HepG2 (cell line): ENCODE results near the gene RPL36. TPM values are rescaled to one million over a fixed set of nuclear protein-coding genes. Genes with fewer than 3 reads are reported as not detected.

Experiments used
- CHD2 ChIP-seq: IDR thresholded peaks from 2 replicates; pipeline ENCODE4 v1.6.1; 2011; ENCODE audit warnings: low read depth, low read length, improper control_type of control experiment
- POLR2G ChIP-seq: fragments of 200-400 bp; formaldehyde crosslinking; IDR thresholded peaks from 2 replicates; pipeline ENCODE4 v1.6.1; 2018; ENCODE audit warnings: mild to moderate bottlenecking, low read depth, low read length, moderate library complexity
- ZNF556 ChIP-seq: sonication (generic); formaldehyde crosslinking; IDR thresholded peaks from 2 replicates; pipeline ENCODE4 v1.4.0; 2020; ENCODE audit warnings: mild to moderate bottlenecking, missing genetic modification reagents, borderline replicate concordance
- polyA plus RNA-seq, 8 experiments: library from polyadenylated mRNA; depleted of rRNA in 3 of 8; stranded (reverse) in 7 of 8; unstranded in 1 of 8; fragments of >200 nt; fragmentation: Illumina TruSeq in 4 of 8; extraction: Trizol in 4 of 8; gene quantifications; 2 replicates each; pipeline versions ENCODE4 v1.2.1 to v1.2.3, GENCODE V29; 2011 to 2016; ENCODE audit warnings: low read depth in 4 of 8, missing spikeins in 1 of 8, mixed read lengths in 1 of 8; ENCODE audit not compliant: insufficient read depth in 1 of 8
- total RNA-seq, 5 experiments: library from RNA; depleted of rRNA; stranded (reverse); fragments of >200 nt; fragmentation: Illumina TruSeq; extraction: Trizol; gene quantifications; 2 replicates each; pipeline ENCODE4 v1.2.3, GENCODE V29; 2016; ENCODE audit warnings: low read depth in 1 of 5
- TF ChIP-seq, protein P1 (sequence below): sonication (generic); formaldehyde crosslinking; IDR thresholded peaks from 2 replicates; pipeline ENCODE4 v1.5.1; 2020; ENCODE audit warnings: mild to moderate bottlenecking, missing genetic modification reagents, borderline replicate concordance
- TF ChIP-seq, protein P2 (sequence below): sonication (generic); formaldehyde crosslinking; IDR thresholded peaks from 2 replicates; pipeline ENCODE4 v1.4.0; 2020; ENCODE audit warnings: missing genetic modification reagents
- TF ChIP-seq, protein P3 (sequence below): sonication (generic); formaldehyde crosslinking; IDR thresholded peaks from 2 replicates; pipeline ENCODE4 v1.5.1; 2020; ENCODE audit warnings: missing genetic modification reagents, mild to moderate bottlenecking, borderline replicate concordance
- TF ChIP-seq, protein P4 (sequence below): sonication (generic); formaldehyde crosslinking; IDR thresholded peaks from 2 replicates; pipeline ENCODE4 v1.4.0; 2020; ENCODE audit warnings: mild to moderate bottlenecking, missing genetic modification reagents
- TF ChIP-seq, protein P5 (sequence below): sonication (generic); formaldehyde crosslinking; IDR thresholded peaks from 2 replicates; pipeline ENCODE4 v1.4.0; 2020; ENCODE audit warnings: low read depth, missing genetic modification reagents

The RPL36 gene
- total and polyA plus RNA-seq, 2 of the 13 experiments (the other 11 are each of a cell fraction or from before 2014, with no cell fraction given): 706 to 740 TPM

DNA sequence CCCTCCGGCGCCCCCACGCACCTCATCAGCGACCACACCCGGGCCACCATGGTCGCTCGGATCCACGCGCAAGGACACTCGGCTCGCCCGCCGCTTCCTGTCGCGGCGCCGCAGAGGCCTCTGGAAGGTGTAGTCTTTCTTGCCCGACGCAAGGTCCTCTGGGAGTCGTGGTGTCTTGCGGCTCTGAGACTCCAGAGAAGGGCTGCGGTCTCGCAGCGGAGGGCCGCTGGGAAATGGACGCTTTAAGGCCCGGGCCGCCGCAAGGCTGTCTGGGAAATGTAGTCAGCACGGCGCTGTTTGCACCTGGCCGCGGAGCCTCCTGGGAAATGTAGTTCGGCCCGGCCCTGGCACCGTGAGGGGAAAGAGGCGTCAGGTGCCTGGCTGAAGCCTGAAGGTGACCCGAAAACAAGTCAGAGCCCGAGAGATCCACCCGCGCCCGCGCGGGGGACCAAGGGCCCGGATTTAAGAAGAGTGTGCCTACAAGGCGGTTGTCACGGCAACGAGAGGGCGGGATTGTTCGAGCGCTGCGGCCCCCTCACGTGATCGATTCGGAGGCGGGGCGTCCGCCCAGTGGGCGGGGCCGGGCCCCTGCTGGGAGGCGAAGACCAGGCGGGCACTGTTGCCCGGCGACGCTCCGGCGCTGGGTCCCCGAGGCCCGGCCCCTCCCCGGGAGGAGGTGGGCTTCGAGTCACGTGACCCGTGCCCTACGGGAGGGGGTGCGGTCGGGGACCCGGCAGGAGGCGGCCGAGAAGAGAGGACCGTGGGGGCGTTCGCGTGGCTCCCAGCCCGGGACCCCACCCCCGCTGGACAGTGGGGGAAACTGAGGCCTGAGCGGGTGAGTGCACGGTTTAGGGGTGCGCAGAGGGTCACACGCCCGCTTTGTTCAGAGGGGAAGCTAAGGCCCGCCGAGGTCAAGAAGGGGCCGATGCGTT, 9.4 kb upstream of the RPL36 start, which contains the start of the genes HSD11B1L and MICOS13 (continued):
- TF ChIP-seq, protein P1, sequence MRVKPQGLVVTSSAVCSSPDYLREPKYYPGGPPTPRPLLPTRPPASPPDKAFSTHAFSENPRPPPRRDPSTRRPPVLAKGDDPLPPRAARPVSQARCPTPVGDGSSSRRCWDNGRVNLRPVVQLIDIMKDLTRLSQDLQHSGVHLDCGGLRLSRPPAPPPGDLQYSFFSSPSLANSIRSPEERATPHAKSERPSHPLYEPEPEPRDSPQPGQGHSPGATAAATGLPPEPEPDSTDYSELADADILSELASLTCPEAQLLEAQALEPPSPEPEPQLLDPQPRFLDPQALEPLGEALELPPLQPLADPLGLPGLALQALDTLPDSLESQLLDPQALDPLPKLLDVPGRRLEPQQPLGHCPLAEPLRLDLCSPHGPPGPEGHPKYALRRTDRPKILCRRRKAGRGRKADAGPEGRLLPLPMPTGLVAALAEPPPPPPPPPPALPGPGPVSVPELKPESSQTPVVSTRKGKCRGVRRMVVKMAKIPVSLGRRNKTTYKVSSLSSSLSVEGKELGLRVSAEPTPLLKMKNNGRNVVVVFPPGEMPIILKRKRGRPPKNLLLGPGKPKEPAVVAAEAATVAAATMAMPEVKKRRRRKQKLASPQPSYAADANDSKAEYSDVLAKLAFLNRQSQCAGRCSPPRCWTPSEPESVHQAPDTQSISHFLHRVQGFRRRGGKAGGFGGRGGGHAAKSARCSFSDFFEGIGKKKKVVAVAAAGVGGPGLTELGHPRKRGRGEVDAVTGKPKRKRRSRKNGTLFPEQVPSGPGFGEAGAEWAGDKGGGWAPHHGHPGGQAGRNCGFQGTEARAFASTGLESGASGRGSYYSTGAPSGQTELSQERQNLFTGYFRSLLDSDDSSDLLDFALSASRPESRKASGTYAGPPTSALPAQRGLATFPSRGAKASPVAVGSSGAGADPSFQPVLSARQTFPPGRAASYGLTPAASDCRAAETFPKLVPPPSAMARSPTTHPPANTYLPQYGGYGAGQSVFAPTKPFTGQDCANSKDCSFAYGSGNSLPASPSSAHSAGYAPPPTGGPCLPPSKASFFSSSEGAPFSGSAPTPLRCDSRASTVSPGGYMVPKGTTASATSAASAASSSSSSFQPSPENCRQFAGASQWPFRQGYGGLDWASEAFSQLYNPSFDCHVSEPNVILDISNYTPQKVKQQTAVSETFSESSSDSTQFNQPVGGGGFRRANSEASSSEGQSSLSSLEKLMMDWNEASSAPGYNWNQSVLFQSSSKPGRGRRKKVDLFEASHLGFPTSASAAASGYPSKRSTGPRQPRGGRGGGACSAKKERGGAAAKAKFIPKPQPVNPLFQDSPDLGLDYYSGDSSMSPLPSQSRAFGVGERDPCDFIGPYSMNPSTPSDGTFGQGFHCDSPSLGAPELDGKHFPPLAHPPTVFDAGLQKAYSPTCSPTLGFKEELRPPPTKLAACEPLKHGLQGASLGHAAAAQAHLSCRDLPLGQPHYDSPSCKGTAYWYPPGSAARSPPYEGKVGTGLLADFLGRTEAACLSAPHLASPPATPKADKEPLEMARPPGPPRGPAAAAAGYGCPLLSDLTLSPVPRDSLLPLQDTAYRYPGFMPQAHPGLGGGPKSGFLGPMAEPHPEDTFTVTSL (CRISPR knock-in tag): 0 out of 2 replicates have a peak, but pooled peaks have one; percentile 9
- TF ChIP-seq ZNF556 (peak; percentile 89; the same call in 1 of the 2 replicates), POLR2G (peak; percentile 88), CHD2 (no peak)
- TF ChIP-seq, protein P2, sequence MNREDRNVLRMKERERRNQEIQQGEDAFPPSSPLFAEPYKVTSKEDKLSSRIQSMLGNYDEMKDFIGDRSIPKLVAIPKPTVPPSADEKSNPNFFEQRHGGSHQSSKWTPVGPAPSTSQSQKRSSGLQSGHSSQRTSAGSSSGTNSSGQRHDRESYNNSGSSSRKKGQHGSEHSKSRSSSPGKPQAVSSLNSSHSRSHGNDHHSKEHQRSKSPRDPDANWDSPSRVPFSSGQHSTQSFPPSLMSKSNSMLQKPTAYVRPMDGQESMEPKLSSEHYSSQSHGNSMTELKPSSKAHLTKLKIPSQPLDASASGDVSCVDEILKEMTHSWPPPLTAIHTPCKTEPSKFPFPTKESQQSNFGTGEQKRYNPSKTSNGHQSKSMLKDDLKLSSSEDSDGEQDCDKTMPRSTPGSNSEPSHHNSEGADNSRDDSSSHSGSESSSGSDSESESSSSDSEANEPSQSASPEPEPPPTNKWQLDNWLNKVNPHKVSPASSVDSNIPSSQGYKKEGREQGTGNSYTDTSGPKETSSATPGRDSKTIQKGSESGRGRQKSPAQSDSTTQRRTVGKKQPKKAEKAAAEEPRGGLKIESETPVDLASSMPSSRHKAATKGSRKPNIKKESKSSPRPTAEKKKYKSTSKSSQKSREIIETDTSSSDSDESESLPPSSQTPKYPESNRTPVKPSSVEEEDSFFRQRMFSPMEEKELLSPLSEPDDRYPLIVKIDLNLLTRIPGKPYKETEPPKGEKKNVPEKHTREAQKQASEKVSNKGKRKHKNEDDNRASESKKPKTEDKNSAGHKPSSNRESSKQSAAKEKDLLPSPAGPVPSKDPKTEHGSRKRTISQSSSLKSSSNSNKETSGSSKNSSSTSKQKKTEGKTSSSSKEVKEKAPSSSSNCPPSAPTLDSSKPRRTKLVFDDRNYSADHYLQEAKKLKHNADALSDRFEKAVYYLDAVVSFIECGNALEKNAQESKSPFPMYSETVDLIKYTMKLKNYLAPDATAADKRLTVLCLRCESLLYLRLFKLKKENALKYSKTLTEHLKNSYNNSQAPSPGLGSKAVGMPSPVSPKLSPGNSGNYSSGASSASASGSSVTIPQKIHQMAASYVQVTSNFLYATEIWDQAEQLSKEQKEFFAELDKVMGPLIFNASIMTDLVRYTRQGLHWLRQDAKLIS (CRISPR knock-in tag): no peak
- TF ChIP-seq, protein P3, sequence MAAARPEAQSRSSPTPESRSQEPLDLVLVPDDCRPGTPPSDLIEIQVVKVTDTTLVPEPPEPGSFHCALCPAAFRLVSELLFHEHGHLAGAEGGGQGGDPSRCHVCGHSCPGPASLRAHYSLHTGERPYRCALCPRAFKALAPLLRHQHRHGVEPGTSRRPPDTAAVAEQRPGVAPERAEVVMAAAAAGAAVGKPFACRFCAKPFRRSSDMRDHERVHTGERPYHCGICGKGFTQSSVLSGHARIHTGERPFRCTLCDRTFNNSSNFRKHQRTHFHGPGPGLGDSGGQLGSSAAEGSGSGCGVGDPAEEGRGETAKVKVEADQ (CRISPR knock-in tag): 0 out of 2 replicates have a peak, but pooled peaks have one; percentile 19
- TF ChIP-seq, protein P4, sequence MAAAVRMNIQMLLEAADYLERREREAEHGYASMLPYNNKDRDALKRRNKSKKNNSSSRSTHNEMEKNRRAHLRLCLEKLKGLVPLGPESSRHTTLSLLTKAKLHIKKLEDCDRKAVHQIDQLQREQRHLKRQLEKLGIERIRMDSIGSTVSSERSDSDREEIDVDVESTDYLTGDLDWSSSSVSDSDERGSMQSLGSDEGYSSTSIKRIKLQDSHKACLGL: peak; percentile 47; the same call in 1 of the 2 replicates
- TF ChIP-seq, protein P5, sequence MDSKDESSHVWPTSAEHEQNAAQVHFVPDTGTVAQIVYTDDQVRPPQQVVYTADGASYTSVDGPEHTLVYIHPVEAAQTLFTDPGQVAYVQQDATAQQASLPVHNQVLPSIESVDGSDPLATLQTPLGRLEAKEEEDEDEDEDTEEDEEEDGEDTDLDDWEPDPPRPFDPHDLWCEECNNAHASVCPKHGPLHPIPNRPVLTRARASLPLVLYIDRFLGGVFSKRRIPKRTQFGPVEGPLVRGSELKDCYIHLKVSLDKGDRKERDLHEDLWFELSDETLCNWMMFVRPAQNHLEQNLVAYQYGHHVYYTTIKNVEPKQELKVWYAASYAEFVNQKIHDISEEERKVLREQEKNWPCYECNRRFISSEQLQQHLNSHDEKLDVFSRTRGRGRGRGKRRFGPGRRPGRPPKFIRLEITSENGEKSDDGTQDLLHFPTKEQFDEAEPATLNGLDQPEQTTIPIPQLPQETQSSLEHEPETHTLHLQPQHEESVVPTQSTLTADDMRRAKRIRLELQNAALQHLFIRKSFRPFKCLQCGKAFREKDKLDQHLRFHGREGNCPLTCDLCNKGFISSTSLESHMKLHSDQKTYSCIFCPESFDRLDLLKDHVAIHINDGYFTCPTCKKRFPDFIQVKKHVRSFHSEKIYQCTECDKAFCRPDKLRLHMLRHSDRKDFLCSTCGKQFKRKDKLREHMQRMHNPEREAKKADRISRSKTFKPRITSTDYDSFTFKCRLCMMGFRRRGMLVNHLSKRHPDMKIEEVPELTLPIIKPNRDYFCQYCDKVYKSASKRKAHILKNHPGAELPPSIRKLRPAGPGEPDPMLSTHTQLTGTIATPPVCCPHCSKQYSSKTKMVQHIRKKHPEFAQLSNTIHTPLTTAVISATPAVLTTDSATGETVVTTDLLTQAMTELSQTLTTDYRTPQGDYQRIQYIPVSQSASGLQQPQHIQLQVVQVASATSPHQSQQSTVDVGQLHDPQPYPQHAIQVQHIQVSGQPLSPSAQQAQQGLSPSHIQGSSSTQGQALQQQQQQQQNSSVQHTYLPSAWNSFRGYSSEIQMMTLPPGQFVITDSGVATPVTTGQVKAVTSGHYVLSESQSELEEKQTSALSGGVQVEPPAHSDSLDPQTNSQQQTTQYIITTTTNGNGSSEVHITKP (CRISPR knock-in tag): peak; percentile 12; the same call in 1 of the 2 replicates
